Thyroid gland (tissue), 4 donors: ENCODE measurements around the gene MNAT1.

Experiments
- CTCF ChIP-seq, 6 experiments: fragments of 200-600 bp in 3 of 6; fragments of 450-650 bp in 3 of 6; sonication (generic) in 3 of 6; IDR thresholded peaks; one replicate each; pipeline ENCODE4 v1.5.1; 2016 to 2019; ENCODE audit warnings: antibody characterized with exemption in 6 of 6, mild to moderate bottlenecking in 2 of 6, inconsistent platforms in 1 of 6, moderate library complexity in 1 of 6
- POLR2A ChIP-seq, 2 donors: fragments of 450-650 bp; IDR thresholded peaks; one replicate each; pipeline ENCODE4 v1.6.1; 2017; ENCODE audit warnings: antibody characterized with exemption in 2 of 2, mild to moderate bottlenecking in 2 of 2, moderate library complexity in 1 of 2

- TF ChIP-seq POLR2A (IDR thresholded peaks at IDR 0.05) = no peak
- TF ChIP-seq CTCF (IDR thresholded peaks at IDR 0.05) = no peak
Observed at GRCh38 chr14:60839657-60840056, 105.1 kb downstream of the MNAT1 start.
